CD14-positive monocyte (primary cell): ENCODE measurements around the gene HOXD11. TPM values are rescaled to one million over a fixed set of nuclear protein-coding genes. Genes with fewer than 3 reads are reported as not detected.

Experiments
- DNase-seq, 3 donors: peaks; one replicate each; pipeline ENCODE4 v3.0.0-alpha.2; 2011 to 2022
- H2AFZ ChIP-seq: 2 replicates; pipeline ENCODE4 v1.6.0; 2012; ENCODE audit warnings: mild to moderate bottlenecking, low read depth, low read length, inconsistent platforms; ENCODE audit not compliant: insufficient read depth, poor library complexity, severe bottlenecking
- H3K27ac ChIP-seq, 2 donors: 1 replicate in 1 of 2; 2 replicates in 1 of 2; pipeline ENCODE4 v1.5.1; 2012 to 2013; ENCODE audit warnings: low read length in 2 of 2, control low read depth in 1 of 2, inconsistent platforms in 1 of 2, low read depth in 1 of 2, mild to moderate bottlenecking in 1 of 2
- H3K27me3 ChIP-seq, 2 donors: one replicate each; pipeline versions ENCODE4 v1.6.0 to v1.6.1; 2011 to 2013; ENCODE audit warnings: low read length in 2 of 2; ENCODE audit not compliant: control insufficient read depth in 2 of 2, insufficient read depth in 2 of 2
- H3K36me3 ChIP-seq, 2 donors: replicated peaks in 1 of 2; 1 replicate in 1 of 2; 2 replicates in 1 of 2; pipeline versions ENCODE4 v1.5.1 to v1.6.1; 2012 to 2013; ENCODE audit warnings: low read length in 2 of 2, control low read depth in 1 of 2, inconsistent platforms in 1 of 2, mild to moderate bottlenecking in 1 of 2; ENCODE audit not compliant: insufficient read depth in 2 of 2, control insufficient read depth in 1 of 2
- H3K4me1 ChIP-seq, 2 donors: 1 replicate in 1 of 2; 2 replicates in 1 of 2; pipeline versions ENCODE4 v1.5.1 to v1.6.1; 2012 to 2013; ENCODE audit warnings: low read length in 2 of 2, control low read depth in 1 of 2, inconsistent platforms in 1 of 2, mild to moderate bottlenecking in 1 of 2, moderate library complexity in 1 of 2; ENCODE audit not compliant: insufficient read depth in 2 of 2, control insufficient read depth in 1 of 2
- H3K4me2 ChIP-seq: replicated peaks from 2 replicates; pipeline ENCODE3; 2012; ENCODE audit warnings: low read length, moderate library complexity, mild to moderate bottlenecking; ENCODE audit not compliant: poor library complexity, severe bottlenecking; ENCODE audit errors: extremely low read depth
- H3K4me3 ChIP-seq, 3 experiments: fragments of 200-600 bp in 1 of 3; sonication (generic) in 1 of 3; replicated peaks in 1 of 3; 1 replicate in 2 of 3; 2 replicates in 1 of 3; pipeline ENCODE4 v1.5.1; 2011 to 2013; ENCODE audit warnings: low read length in 3 of 3, mild to moderate bottlenecking in 3 of 3, control low read depth in 2 of 3, low read depth in 2 of 3, inconsistent platforms in 1 of 3, moderate library complexity in 1 of 3
- H3K79me2 ChIP-seq: 2 replicates; pipeline ENCODE4 v1.6.0; 2012; ENCODE audit warnings: mild to moderate bottlenecking, control low read depth, inconsistent platforms, low read length, moderate library complexity; ENCODE audit not compliant: insufficient read depth
- H3K9ac ChIP-seq: 2 replicates; pipeline ENCODE4 v1.6.0; 2017; ENCODE audit warnings: low read length, mild to moderate bottlenecking; ENCODE audit not compliant: insufficient read depth, poor library complexity, severe bottlenecking
- H3K9me3 ChIP-seq, 2 donors: replicated peaks in 1 of 2; 1 replicate in 1 of 2; 2 replicates in 1 of 2; pipeline versions ENCODE4 v1.5.1 to v1.6.1; 2012 to 2013; ENCODE audit warnings: low read length in 2 of 2, control low read depth in 1 of 2; ENCODE audit not compliant: control insufficient read depth in 1 of 2, insufficient read depth in 1 of 2
- H4K20me1 ChIP-seq: 2 replicates; pipeline ENCODE4 v1.6.0; 2012; ENCODE audit warnings: mild to moderate bottlenecking, low read length, control low read depth, moderate library complexity; ENCODE audit not compliant: insufficient read depth
- H3K27ac Mint-ChIP-seq, 7 donors: one replicate each; pipeline ENCODE4 v1.8.0; 2020; ENCODE audit warnings: mild to moderate bottlenecking in 7 of 7, mixed read lengths in 7 of 7, moderate library complexity in 6 of 7, inconsistent platforms in 2 of 7
- H3K27me3 Mint-ChIP-seq, 3 donors: one replicate each; pipeline ENCODE4 v1.8.0; 2021 to 2022; ENCODE audit warnings: low read depth in 3 of 3, mild to moderate bottlenecking in 3 of 3, mixed read lengths in 3 of 3, moderate library complexity in 3 of 3, inconsistent platforms in 1 of 3
- H3K36me3 Mint-ChIP-seq, 2 donors: one replicate each; pipeline ENCODE4 v1.8.0; 2020; ENCODE audit warnings: mixed read lengths in 2 of 2, inconsistent platforms in 1 of 2, mild to moderate bottlenecking in 1 of 2
- H3K4me1 Mint-ChIP-seq: one replicate; pipeline ENCODE4 v1.8.0; 2020; ENCODE audit warnings: mild to moderate bottlenecking, mixed read lengths
- H3K4me3 Mint-ChIP-seq, 2 donors: one replicate each; pipeline ENCODE4 v1.8.0; 2020; ENCODE audit warnings: mild to moderate bottlenecking in 2 of 2, mixed read lengths in 2 of 2, moderate library complexity in 1 of 2
- H3K9me3 Mint-ChIP-seq, 7 donors: one replicate each; pipeline ENCODE4 v1.8.0; 2020 to 2022; ENCODE audit warnings: mixed read lengths in 7 of 7, mild to moderate bottlenecking in 6 of 7, moderate library complexity in 6 of 7, inconsistent platforms in 2 of 7
- CTCF ChIP-seq: fragments of 200-600 bp; IDR thresholded peaks from one replicate; pipeline ENCODE4 v1.8.0; 2022; ENCODE audit warnings: antibody characterized with exemption, mild to moderate bottlenecking
- WGBS: methylation state at CpG from one replicate; pipeline ENCODE4 v1.1.5; 2013; ENCODE audit warnings: missing lambda C conversion rate; ENCODE audit not compliant: insufficient coverage; 5-methylcytosine and 5-hydroxymethylcytosine counted together
- intact Hi-C, 2 donors: fragments of 100-400 bp; cut with micrococcal nuclease; formaldehyde crosslinking; loops; one replicate each; pipeline versions ENCODE4 v1.15.0 to v1.15.1; 2023
- polyA plus RNA-seq, 3 donors: library from polyadenylated mRNA; depleted of rRNA in 1 of 3; unstranded in 2 of 3; stranded (reverse) in 1 of 3; fragments of 300-500 nt in 2 of 3; fragments of >200 nt in 1 of 3; fragmentation: Illumina TruSeq in 2 of 3; gene quantifications; 1 replicate in 2 of 3; 2 replicates in 1 of 3; pipeline ENCODE4 v1.2.3, GENCODE V29; 2012 to 2021

Gene HOXD11
- polyA plus RNA-seq, 3 donors, result not detected

GRCh38 chr2:176111309-176111663 lies 4.2 kb downstream of the HOXD11 start:
- no peak overlapping the region for H3K27ac ChIP-seq
- H3K9ac ChIP-seq, result no peak overlapping the region
- intact Hi-C loops, result loop anchor here in 1 of 2 donors (5.0 kb wide), 1 partner anchor 34 kb away; no protein-coding TSS in a partner anchor
- no peaks in the 10 kb centered on the region for H3K79me2 ChIP-seq
- no peak for TF ChIP-seq CTCF
- WGBS, result 1% methylated on average over 12 of the region's 16 CpGs
- H3K4me3 ChIP-seq, result no peak overlapping the region
- H3K27me3 ChIP-seq, result peaks cover 80 to 93% of the 10 kb centered on the region in 2 donors
- peaks cover 6 to 11% of the 10 kb centered on the region in 2 donors for H3K4me1 ChIP-seq
- peaks cover 1 to 51% (median 16%) of the 10 kb centered on the region in 7 donors for H3K9me3 Mint-ChIP-seq
- H3K4me2 ChIP-seq, result no peak overlapping the region
- H3K27ac Mint-ChIP-seq, result no peak overlapping the region
- DNase-seq, result peak in 2 of 3 donors; percentile 18 to 33
- H2AFZ ChIP-seq, result no peak overlapping the region
- no peaks in the 10 kb centered on the region for H3K36me3 ChIP-seq
- peak overlapping the region in 1 of 2 donors; percentile 86 for H3K4me3 Mint-ChIP-seq
- H4K20me1 ChIP-seq, result no peaks in the 10 kb centered on the region
- peaks cover under 1 to 62% of the 10 kb centered on the region in 2 donors for H3K9me3 ChIP-seq
- peaks cover 89 to 98% (median 91%) of the 10 kb centered on the region in 3 donors for H3K27me3 Mint-ChIP-seq
- peaks cover 3 to 12% of the 10 kb centered on the region in 2 donors for H3K36me3 Mint-ChIP-seq
- H3K4me1 Mint-ChIP-seq, result peaks cover 17% of the 10 kb centered on the region

- Histone ChIP-seq H3K27me3 (peaks cover 85 to 95% of the 10 kb centered on the region in 2 donors), H3K4me2 (no peak overlapping the region), H3K27ac (no peak overlapping the region), H3K9me3 (peaks cover 4 to 63% of the 10 kb centered on the region in 2 donors), H3K4me3 (no peak overlapping the region), H3K9ac (no peak overlapping the region), H2AFZ (no peak overlapping the region), H4K20me1 (no peaks in the 10 kb centered on the region), H3K79me2 (no peaks in the 10 kb centered on the region), H3K36me3 (no peaks in the 10 kb centered on the region), H3K4me1 (peaks cover 3 to 4% of the 10 kb centered on the region in 2 donors)
- H3K4me3 Mint-ChIP-seq, result peak overlapping the region in 1 of 2 donors; percentile 77
- H3K4me1 Mint-ChIP-seq, result peaks cover 14% of the 10 kb centered on the region
- WGBS, result 7% methylated on average over 28 of the region's 29 CpGs
- peaks cover 3 to 12% of the 10 kb centered on the region in 2 donors for H3K36me3 Mint-ChIP-seq
- no peak for DNase-seq
- intact Hi-C loops, result loop anchor here in 1 of 2 donors (5.0 kb wide), 1 partner anchor 35 kb away; no protein-coding TSS in a partner anchor
- H3K27ac Mint-ChIP-seq, result no peak overlapping the region
- TF ChIP-seq CTCF, result no peak
- H3K9me3 Mint-ChIP-seq, result peaks cover 4 to 55% (median 22%) of the 10 kb centered on the region in 7 donors
- peaks cover 91 to 98% (median 93%) of the 10 kb centered on the region in 3 donors for H3K27me3 Mint-ChIP-seq
Measured at GRCh38 chr2:176111846-176112374, 4.8 kb downstream of the HOXD11 start.
